CD14-positive monocyte (primary cell): ENCODE results near the gene PLK3. TPM values are rescaled to one million over a fixed set of nuclear protein-coding genes. Genes with fewer than 3 reads are reported as not detected.
A peak's percentile ranks its signal among the peaks of the same experiment; 100 is the strongest.
"Not testable (repeated sequence)": the region's sequence is repeated elsewhere in the genome, so short reads cannot be mapped to it uniquely, and the experiment has no call there.

ENCODE experiments used
- DNase-seq, 3 donors: peaks; one replicate each; pipeline ENCODE4 v3.0.0-alpha.2; 2011 to 2022
- H2AFZ ChIP-seq: 2 replicates; pipeline ENCODE4 v1.6.0; 2012; ENCODE audit warnings: mild to moderate bottlenecking, low read depth, low read length, inconsistent platforms; ENCODE audit not compliant: insufficient read depth, poor library complexity, severe bottlenecking
- H3K27ac ChIP-seq, 2 donors: 1 replicate in 1 of 2; 2 replicates in 1 of 2; pipeline ENCODE4 v1.5.1; 2012 to 2013; ENCODE audit warnings: low read length in 2 of 2, control low read depth in 1 of 2, inconsistent platforms in 1 of 2, low read depth in 1 of 2, mild to moderate bottlenecking in 1 of 2
- H3K27me3 ChIP-seq, 2 donors: one replicate each; pipeline versions ENCODE4 v1.6.0 to v1.6.1; 2011 to 2013; ENCODE audit warnings: low read length in 2 of 2; ENCODE audit not compliant: control insufficient read depth in 2 of 2, insufficient read depth in 2 of 2
- H3K36me3 ChIP-seq, 2 donors: replicated peaks in 1 of 2; 1 replicate in 1 of 2; 2 replicates in 1 of 2; pipeline versions ENCODE4 v1.5.1 to v1.6.1; 2012 to 2013; ENCODE audit warnings: low read length in 2 of 2, control low read depth in 1 of 2, inconsistent platforms in 1 of 2, mild to moderate bottlenecking in 1 of 2; ENCODE audit not compliant: insufficient read depth in 2 of 2, control insufficient read depth in 1 of 2
- H3K4me1 ChIP-seq, 2 donors: 1 replicate in 1 of 2; 2 replicates in 1 of 2; pipeline versions ENCODE4 v1.5.1 to v1.6.1; 2012 to 2013; ENCODE audit warnings: low read length in 2 of 2, control low read depth in 1 of 2, inconsistent platforms in 1 of 2, mild to moderate bottlenecking in 1 of 2, moderate library complexity in 1 of 2; ENCODE audit not compliant: insufficient read depth in 2 of 2, control insufficient read depth in 1 of 2
- H3K4me2 ChIP-seq: replicated peaks from 2 replicates; pipeline ENCODE3; 2012; ENCODE audit warnings: low read length, moderate library complexity, mild to moderate bottlenecking; ENCODE audit not compliant: poor library complexity, severe bottlenecking; ENCODE audit errors: extremely low read depth
- H3K4me3 ChIP-seq, 3 experiments: fragments of 200-600 bp in 1 of 3; sonication (generic) in 1 of 3; replicated peaks in 1 of 3; 1 replicate in 2 of 3; 2 replicates in 1 of 3; pipeline ENCODE4 v1.5.1; 2011 to 2013; ENCODE audit warnings: low read length in 3 of 3, mild to moderate bottlenecking in 3 of 3, control low read depth in 2 of 3, low read depth in 2 of 3, inconsistent platforms in 1 of 3, moderate library complexity in 1 of 3
- H3K79me2 ChIP-seq: 2 replicates; pipeline ENCODE4 v1.6.0; 2012; ENCODE audit warnings: mild to moderate bottlenecking, control low read depth, inconsistent platforms, low read length, moderate library complexity; ENCODE audit not compliant: insufficient read depth
- H3K9ac ChIP-seq: 2 replicates; pipeline ENCODE4 v1.6.0; 2017; ENCODE audit warnings: low read length, mild to moderate bottlenecking; ENCODE audit not compliant: insufficient read depth, poor library complexity, severe bottlenecking
- H3K9me3 ChIP-seq, 2 donors: replicated peaks in 1 of 2; 1 replicate in 1 of 2; 2 replicates in 1 of 2; pipeline versions ENCODE4 v1.5.1 to v1.6.1; 2012 to 2013; ENCODE audit warnings: low read length in 2 of 2, control low read depth in 1 of 2; ENCODE audit not compliant: control insufficient read depth in 1 of 2, insufficient read depth in 1 of 2
- H4K20me1 ChIP-seq: 2 replicates; pipeline ENCODE4 v1.6.0; 2012; ENCODE audit warnings: mild to moderate bottlenecking, low read length, control low read depth, moderate library complexity; ENCODE audit not compliant: insufficient read depth
- H3K27ac Mint-ChIP-seq, 7 donors: one replicate each; pipeline ENCODE4 v1.8.0; 2020; ENCODE audit warnings: mild to moderate bottlenecking in 7 of 7, mixed read lengths in 7 of 7, moderate library complexity in 6 of 7, inconsistent platforms in 2 of 7
- H3K27me3 Mint-ChIP-seq, 3 donors: one replicate each; pipeline ENCODE4 v1.8.0; 2021 to 2022; ENCODE audit warnings: low read depth in 3 of 3, mild to moderate bottlenecking in 3 of 3, mixed read lengths in 3 of 3, moderate library complexity in 3 of 3, inconsistent platforms in 1 of 3
- H3K36me3 Mint-ChIP-seq, 2 donors: one replicate each; pipeline ENCODE4 v1.8.0; 2020; ENCODE audit warnings: mixed read lengths in 2 of 2, inconsistent platforms in 1 of 2, mild to moderate bottlenecking in 1 of 2
- H3K4me1 Mint-ChIP-seq: one replicate; pipeline ENCODE4 v1.8.0; 2020; ENCODE audit warnings: mild to moderate bottlenecking, mixed read lengths
- H3K4me3 Mint-ChIP-seq, 2 donors: one replicate each; pipeline ENCODE4 v1.8.0; 2020; ENCODE audit warnings: mild to moderate bottlenecking in 2 of 2, mixed read lengths in 2 of 2, moderate library complexity in 1 of 2
- H3K9me3 Mint-ChIP-seq, 7 donors: one replicate each; pipeline ENCODE4 v1.8.0; 2020 to 2022; ENCODE audit warnings: mixed read lengths in 7 of 7, mild to moderate bottlenecking in 6 of 7, moderate library complexity in 6 of 7, inconsistent platforms in 2 of 7
- WGBS: methylation state at CpG from one replicate; pipeline ENCODE4 v1.1.5; 2013; ENCODE audit warnings: missing lambda C conversion rate; ENCODE audit not compliant: insufficient coverage; 5-methylcytosine and 5-hydroxymethylcytosine counted together
- intact Hi-C, 2 donors: fragments of 100-400 bp; cut with micrococcal nuclease; formaldehyde crosslinking; loops; one replicate each; pipeline versions ENCODE4 v1.15.0 to v1.15.1; 2023
- polyA plus RNA-seq, 3 donors: library from polyadenylated mRNA; depleted of rRNA in 1 of 3; unstranded in 2 of 3; stranded (reverse) in 1 of 3; fragments of 300-500 nt in 2 of 3; fragments of >200 nt in 1 of 3; fragmentation: Illumina TruSeq in 2 of 3; gene quantifications; 1 replicate in 2 of 3; 2 replicates in 1 of 3; pipeline ENCODE4 v1.2.3, GENCODE V29; 2012 to 2021
- TF ChIP-seq, protein P1 (sequence below): fragments of 200-600 bp; IDR thresholded peaks from one replicate; pipeline ENCODE4 v1.8.0; 2022; ENCODE audit warnings: antibody characterized with exemption, mild to moderate bottlenecking

PLK3 gene
- polyA plus RNA-seq, 3 donors, result 15.8 to 285 (median 28.1) TPM

GRCh38 chr1:44808938-44809917 lies 9.1 kb downstream of the PLK3 start:
- no peaks in the 10 kb centered on the region for H3K27me3 ChIP-seq
- H2AFZ ChIP-seq, result no peak overlapping the region
- H3K4me2 ChIP-seq, result peak overlapping the region; percentile 25
- Mint-ChIP-seq H3K27me3 (peaks cover 0 to 4% (median 3%) of the 10 kb centered on the region in 3 donors), H3K9me3 (no peaks in the 10 kb centered on the region), H3K4me3 (peak overlapping the region; percentile 64 to 78), H3K27ac (peak overlapping the region; percentile 100), H3K4me1 (peaks cover 77% of the 10 kb centered on the region), H3K36me3 (peaks cover 30 to 32% of the 10 kb centered on the region in 2 donors)
- peak overlapping the region; percentile 83 for H3K9ac ChIP-seq
- no peaks in the 10 kb centered on the region for H4K20me1 ChIP-seq
- 3% methylated on average over 3 of the region's 6 CpGs for WGBS
- H3K4me3 ChIP-seq, result peak overlapping the region in 1 of 3 experiments; percentile 29
- H3K36me3 ChIP-seq, result peaks cover 13 to 24% of the 10 kb centered on the region in 2 donors
- TF ChIP-seq, protein P1, sequence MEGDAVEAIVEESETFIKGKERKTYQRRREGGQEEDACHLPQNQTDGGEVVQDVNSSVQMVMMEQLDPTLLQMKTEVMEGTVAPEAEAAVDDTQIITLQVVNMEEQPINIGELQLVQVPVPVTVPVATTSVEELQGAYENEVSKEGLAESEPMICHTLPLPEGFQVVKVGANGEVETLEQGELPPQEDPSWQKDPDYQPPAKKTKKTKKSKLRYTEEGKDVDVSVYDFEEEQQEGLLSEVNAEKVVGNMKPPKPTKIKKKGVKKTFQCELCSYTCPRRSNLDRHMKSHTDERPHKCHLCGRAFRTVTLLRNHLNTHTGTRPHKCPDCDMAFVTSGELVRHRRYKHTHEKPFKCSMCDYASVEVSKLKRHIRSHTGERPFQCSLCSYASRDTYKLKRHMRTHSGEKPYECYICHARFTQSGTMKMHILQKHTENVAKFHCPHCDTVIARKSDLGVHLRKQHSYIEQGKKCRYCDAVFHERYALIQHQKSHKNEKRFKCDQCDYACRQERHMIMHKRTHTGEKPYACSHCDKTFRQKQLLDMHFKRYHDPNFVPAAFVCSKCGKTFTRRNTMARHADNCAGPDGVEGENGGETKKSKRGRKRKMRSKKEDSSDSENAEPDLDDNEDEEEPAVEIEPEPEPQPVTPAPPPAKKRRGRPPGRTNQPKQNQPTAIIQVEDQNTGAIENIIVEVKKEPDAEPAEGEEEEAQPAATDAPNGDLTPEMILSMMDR, result peak; percentile 21
- no peaks in the 10 kb centered on the region for H3K79me2 ChIP-seq
- DNase-seq, result peak; percentile 90 to 95 (median 93)
- intact Hi-C loops, result loop anchor here in 1 of 2 donors (1.0 kb wide), 1 partner anchor 8 kb away; no protein-coding TSS in a partner anchor
- H3K4me1 ChIP-seq, result peaks cover 78 to 87% of the 10 kb centered on the region in 2 donors
- no peaks in the 10 kb centered on the region for H3K9me3 ChIP-seq
- peak overlapping the region; percentile 99 to 100 for H3K27ac ChIP-seq

DNA sequence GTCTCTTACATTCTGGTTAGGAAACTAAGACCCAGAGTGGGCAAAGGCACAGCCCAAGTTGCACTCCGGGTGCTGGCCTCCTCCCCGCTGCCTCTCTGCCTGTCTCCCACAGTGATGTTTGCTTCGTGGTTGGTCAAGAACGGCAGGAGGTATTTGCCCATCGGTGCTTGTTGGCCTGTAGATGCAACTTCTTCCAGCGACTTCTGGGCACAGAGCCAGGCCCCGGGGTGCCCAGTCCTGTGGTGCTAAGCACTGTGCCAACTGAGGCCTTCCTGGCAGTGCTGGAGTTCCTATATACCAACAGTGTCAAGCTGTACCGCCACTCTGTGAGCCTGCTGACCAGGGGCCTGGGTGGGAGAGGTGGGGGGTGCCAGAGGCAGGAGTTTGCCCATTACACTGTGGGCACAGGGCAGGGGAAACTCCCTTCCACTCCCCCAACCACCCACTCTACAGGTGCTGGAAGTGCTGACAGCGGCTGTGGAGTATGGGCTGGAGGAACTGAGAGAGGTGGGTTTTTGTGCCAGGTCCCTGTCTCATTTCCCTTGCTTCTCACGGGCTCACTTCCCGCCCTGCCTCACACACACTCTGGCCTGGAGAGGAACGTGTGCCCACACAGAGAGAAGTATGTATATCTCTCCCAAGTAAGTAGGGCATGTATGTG lies 10.1 kb downstream of the PLK3 start:
- TF ChIP-seq, protein P1, result no peak
- Histone ChIP-seq H3K4me2 (peak overlapping the region; percentile 25), H4K20me1 (no peaks in the 10 kb centered on the region), H3K79me2 (no peaks in the 10 kb centered on the region), H3K9me3 (no peaks in the 10 kb centered on the region), H2AFZ (no peak overlapping the region), H3K36me3 (peaks cover 6 to 14% of the 10 kb centered on the region in 2 donors), H3K9ac (peak overlapping the region; percentile 83), H3K27me3 (no peaks in the 10 kb centered on the region), H3K4me3 (peak overlapping the region in 1 of 3 experiments; percentile 29), H3K4me1 (peaks cover 88 to 97% of the 10 kb centered on the region in 2 donors), H3K27ac (peak overlapping the region; percentile 99 to 100)
- H3K36me3 Mint-ChIP-seq, result peaks cover 26 to 28% of the 10 kb centered on the region in 2 donors
- H3K27me3 Mint-ChIP-seq, result peaks cover 0 to 3% (median 1%) of the 10 kb centered on the region in 3 donors
- 0% methylated on average over 4 of the region's 12 CpGs for WGBS
- peak overlapping the region in 1 of 2 donors; percentile 57 for H3K4me3 Mint-ChIP-seq
- intact Hi-C loops, result no loop called here
- DNase-seq, result peak; percentile 67 to 87 (median 70)
- no peaks in the 10 kb centered on the region for H3K9me3 Mint-ChIP-seq
- peaks cover 84% of the 10 kb centered on the region for H3K4me1 Mint-ChIP-seq
- H3K27ac Mint-ChIP-seq, result peak overlapping the region; percentile 100

DNA sequence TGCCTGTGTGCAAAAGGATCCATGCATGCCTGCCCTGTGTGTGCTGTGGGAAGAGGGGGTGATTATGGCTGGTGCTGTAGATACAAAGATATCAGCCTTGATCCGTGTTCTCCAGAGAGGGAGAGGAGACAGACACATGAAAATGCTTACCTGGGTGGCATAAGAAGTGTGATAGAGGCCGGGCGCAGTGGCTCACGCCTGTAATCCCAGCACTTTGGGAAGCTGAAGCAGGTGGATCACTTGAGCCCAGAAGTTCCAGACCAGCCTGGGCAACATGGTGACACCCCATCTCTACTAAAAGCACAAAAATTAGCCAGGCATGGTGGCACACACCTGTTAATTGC lies 10.6 kb downstream of the PLK3 start:
- H3K27ac ChIP-seq, result peak overlapping the region; percentile 99 to 100
- DNase-seq, H2AFZ ChIP-seq, H3K9me3 Mint-ChIP-seq, H3K9me3 ChIP-seq, H3K27me3 Mint-ChIP-seq, intact Hi-C loops, H4K20me1 ChIP-seq, H3K36me3 ChIP-seq, H3K27me3 ChIP-seq, H3K79me2 ChIP-seq: not testable (repeated sequence)
- H3K9ac ChIP-seq, result peak overlapping the region; percentile 83
- H3K4me1 ChIP-seq, result peaks cover 88 to 93% of the 10 kb centered on the region in 2 donors
- Mint-ChIP-seq H3K4me3 (peak overlapping the region in 1 of 2 donors; percentile 57), H3K36me3 (peaks cover 21 to 24% of the 10 kb centered on the region in 2 donors), H3K4me1 (peaks cover 85% of the 10 kb centered on the region), H3K27ac (peak overlapping the region; percentile 100)
- H3K4me3 ChIP-seq, result peak overlapping the region in 1 of 3 experiments; percentile 29
- H3K4me2 ChIP-seq, result peak overlapping the region; percentile 25
- WGBS, result 60% methylated on average over 1 of the region's 4 CpGs
